Upper lobe of right lung (tissue), 1 donor: Measurements from ENCODE around the gene XG. TPM values are rescaled to one million over a fixed set of nuclear protein-coding genes. Genes with fewer than 3 reads are reported as not detected.
"Not testable (repeated sequence)": the region's sequence is repeated elsewhere in the genome, so short reads cannot be mapped to it uniquely, and the experiment has no call there.

Source experiments
- ATAC-seq: fragments of 200-7000 bp; cut with Tn5 transposase; one replicate; pipeline ENCODE4 v1.9.1; 2020; ENCODE audit warnings: mild to moderate bottlenecking, moderate library complexity
- DNase-seq: peaks from one replicate; pipeline ENCODE4 v3.0.0-alpha.2; 2020
- H3K27ac ChIP-seq: fragments of 200-600 bp; one replicate; pipeline ENCODE4 v1.8.0; 2022
- H3K27me3 ChIP-seq: fragments of 200-600 bp; one replicate; pipeline ENCODE4 v1.8.0; 2022; ENCODE audit warnings: mild to moderate bottlenecking
- H3K36me3 ChIP-seq: fragments of 200-600 bp; one replicate; pipeline ENCODE4 v1.8.0; 2022
- H3K4me1 ChIP-seq: fragments of 200-600 bp; one replicate; pipeline ENCODE4 v1.8.0; 2022
- H3K4me3 ChIP-seq: fragments of 200-600 bp; one replicate; pipeline ENCODE4 v1.8.0; 2022; ENCODE audit warnings: mild to moderate bottlenecking
- H3K9me3 ChIP-seq: fragments of 200-600 bp; one replicate; pipeline ENCODE4 v1.8.0; 2022
- CTCF ChIP-seq: fragments of 200-600 bp; IDR thresholded peaks from one replicate; pipeline ENCODE4 v1.8.0; 2022; ENCODE audit warnings: antibody characterized with exemption
- intact Hi-C: fragments of 100-400 bp; cut with DNase I; formaldehyde crosslinking; loops from one replicate; pipeline ENCODE4 v1.11.0; 2022
- total RNA-seq: library from RNA; stranded (reverse); fragmentation: NEBNext Ultra II Directional; extraction: Animal tissue kit (Norgen Biotek cat#: 25700); gene quantifications from one replicate; pipeline ENCODE4 v1.2.1, GENCODE V29; 2021
- donor health status: DM: no; HTN: yes; CAD: no; lungs with severe emphysema.

XG gene
- total RNA-seq, 1 donor from 2014 or later, result 0.64 TPM

- no peak overlapping the region for H3K4me3 ChIP-seq
- peaks cover 100% of the 10 kb centered on the region for H3K36me3 ChIP-seq
- no peaks in the 10 kb centered on the region for H3K9me3 ChIP-seq
- no peak for TF ChIP-seq CTCF
- H3K27ac ChIP-seq, result no peak overlapping the region
- ATAC-seq (no peak), DNase-seq (no peak)
- no peaks in the 10 kb centered on the region for H3K4me1 ChIP-seq
- no peaks in the 10 kb centered on the region for H3K27me3 ChIP-seq
- intact Hi-C loops, result no loop called here
Observed at GRCh38 chrX:2723286-2723879, 28.5 kb upstream of the XG start.

GRCh38 chrX:2727264-2727663, 24.6 kb upstream of the XG start:
- H3K4me1 ChIP-seq, intact Hi-C loops, H3K4me3 ChIP-seq, H3K27me3 ChIP-seq, H3K27ac ChIP-seq, DNase-seq, H3K9me3 ChIP-seq, ATAC-seq: not testable (repeated sequence)
- peaks cover 95% of the 10 kb centered on the region for H3K36me3 ChIP-seq

GRCh38 chrX:2732076-2732475, 19.8 kb upstream of the XG start:
- DNase-seq (no peak), ATAC-seq (no peak)
- intact Hi-C loops, result no loop called here
- Histone ChIP-seq H3K9me3 (no peaks in the 10 kb centered on the region), H3K36me3 (peaks cover 76% of the 10 kb centered on the region), H3K4me1 (no peaks in the 10 kb centered on the region), H3K27me3 (no peaks in the 10 kb centered on the region), H3K4me3 (no peak overlapping the region), H3K27ac (no peak overlapping the region)
- no peak for TF ChIP-seq CTCF

GRCh38 chrX:2732649-2733048, 19.2 kb upstream of the XG start:
- no peak for TF ChIP-seq CTCF
- Histone ChIP-seq H3K36me3 (peaks cover 70% of the 10 kb centered on the region), H3K4me3 (no peak overlapping the region), H3K27me3 (no peaks in the 10 kb centered on the region), H3K27ac (no peak overlapping the region), H3K4me1 (no peaks in the 10 kb centered on the region), H3K9me3 (no peaks in the 10 kb centered on the region)
- DNase-seq, result no peak
- intact Hi-C loops, result no loop called here
- ATAC-seq, result no peak

GRCh38 chrX:2733286-2733685, 18.6 kb upstream of the XG start:
- no peaks in the 10 kb centered on the region for H3K9me3 ChIP-seq
- TF ChIP-seq CTCF, result no peak
- no peak for ATAC-seq
- DNase-seq, result no peak
- intact Hi-C loops, result no loop called here
- H3K27ac ChIP-seq, result no peak overlapping the region
- H3K4me3 ChIP-seq, result no peak overlapping the region
- peaks cover 67% of the 10 kb centered on the region for H3K36me3 ChIP-seq
- no peaks in the 10 kb centered on the region for H3K4me1 ChIP-seq
- no peaks in the 10 kb centered on the region for H3K27me3 ChIP-seq

- no peaks in the 10 kb centered on the region for H3K9me3 ChIP-seq
- no peak for TF ChIP-seq CTCF
- no peak overlapping the region for H3K27ac ChIP-seq
- H3K27me3 ChIP-seq, result no peaks in the 10 kb centered on the region
- H3K4me3 ChIP-seq, result no peak overlapping the region
- peaks cover 63% of the 10 kb centered on the region for H3K36me3 ChIP-seq
- DNase-seq (no peak), ATAC-seq (no peak)
- intact Hi-C loops, result no loop called here
- no peaks in the 10 kb centered on the region for H3K4me1 ChIP-seq
Observed at GRCh38 chrX:2735270-2735669, 16.6 kb upstream of the XG start.
